Stimulated activated naive B cell treated with anti-CD40 and anti-IgM and Interleukin-4, amounts not matched to agents 10 μg/mL and 1 μg/mL and 100 μg/mL, for 72 hours (primary cell): ENCODE results near the gene CCZ1.
"Not testable (repeated sequence)": the region's sequence is repeated elsewhere in the genome, so short reads cannot be mapped to it uniquely, and the experiment has no call there.

ENCODE experiments used
- ATAC-seq, 2 donors: fragments of 150-1000 bp; cut with Tn5 transposase; replicated peaks; 2 replicates each; pipeline ENCODE4 v1.10.0; 2021; ENCODE audit warnings: moderate library complexity in 1 of 2
- DNase-seq: peaks from one replicate; pipeline ENCODE4 v3.0.0; 2021
- H3K27ac Mint-ChIP-seq: one replicate; pipeline ENCODE4 v1.8.0; 2022; ENCODE audit warnings: mild to moderate bottlenecking, mixed read lengths
- H3K27me3 Mint-ChIP-seq, 2 donors: one replicate each; pipeline ENCODE4 v1.8.0; 2022; ENCODE audit warnings: mixed read lengths in 2 of 2
- H3K36me3 Mint-ChIP-seq, 2 donors: one replicate each; pipeline ENCODE4 v1.8.0; 2022; ENCODE audit warnings: mixed read lengths in 2 of 2, mild to moderate bottlenecking in 1 of 2
- H3K4me1 Mint-ChIP-seq, 2 donors: one replicate each; pipeline ENCODE4 v1.8.0; 2022; ENCODE audit warnings: mixed read lengths in 2 of 2, mild to moderate bottlenecking in 1 of 2
- H3K4me3 Mint-ChIP-seq, 2 donors: one replicate each; pipeline ENCODE4 v1.8.0; 2022; ENCODE audit warnings: mild to moderate bottlenecking in 2 of 2, mixed read lengths in 2 of 2, moderate library complexity in 1 of 2
- H3K9me3 Mint-ChIP-seq, 2 donors: one replicate each; pipeline ENCODE4 v1.8.0; 2022; ENCODE audit warnings: mixed read lengths in 2 of 2, mild to moderate bottlenecking in 1 of 2

Gene CCZ1

GRCh38 chr7:5884431-5884830, 14.1 kb upstream of the CCZ1 start:
- H3K4me1 Mint-ChIP-seq, DNase-seq, H3K4me3 Mint-ChIP-seq, H3K36me3 Mint-ChIP-seq, ATAC-seq, H3K27me3 Mint-ChIP-seq, H3K9me3 Mint-ChIP-seq, H3K27ac Mint-ChIP-seq: not testable (repeated sequence)

- H3K27me3 Mint-ChIP-seq, H3K9me3 Mint-ChIP-seq, ATAC-seq, H3K27ac Mint-ChIP-seq, H3K36me3 Mint-ChIP-seq, H3K4me3 Mint-ChIP-seq, H3K4me1 Mint-ChIP-seq, DNase-seq: not testable (repeated sequence)
Observed at GRCh38 chr7:5888021-5888420, 10.5 kb upstream of the CCZ1 start.

- DNase-seq, H3K4me1 Mint-ChIP-seq, ATAC-seq, H3K27ac Mint-ChIP-seq, H3K36me3 Mint-ChIP-seq, H3K4me3 Mint-ChIP-seq, H3K27me3 Mint-ChIP-seq, H3K9me3 Mint-ChIP-seq: not testable (repeated sequence)
Observed at GRCh38 chr7:5890244-5890643, 8.3 kb upstream of the CCZ1 start.

GRCh38 chr7:5892498-5892897, 6.0 kb upstream of the CCZ1 start:
- Mint-ChIP-seq H3K36me3 (no peaks in the 10 kb centered on the region), H3K4me1 (no peaks in the 10 kb centered on the region), H3K27ac (no peak overlapping the region), H3K27me3 (peaks cover 0 to 4% of the 10 kb centered on the region in 2 donors), H3K9me3 (no peaks in the 10 kb centered on the region), H3K4me3 (no peak overlapping the region)
- DNase-seq (no peak), ATAC-seq (no peak)

- H3K27ac Mint-ChIP-seq = not testable (repeated sequence)
Observed at GRCh38 chr7:5897369-5897919, 1.1 kb upstream of the CCZ1 start.

GRCh38 chr7:5903002-5903401, 4.5 kb downstream of the CCZ1 start:
- not testable (repeated sequence) for DNase-seq, H3K4me3 Mint-ChIP-seq, ATAC-seq, H3K4me1 Mint-ChIP-seq, H3K9me3 Mint-ChIP-seq, H3K27me3 Mint-ChIP-seq, H3K27ac Mint-ChIP-seq
- peaks cover 9 to 11% of the 10 kb centered on the region in 2 donors for H3K36me3 Mint-ChIP-seq

More at GRCh38 chr7:5897369-5897919, 1.1 kb upstream of the CCZ1 start:
- not testable (repeated sequence) for ATAC-seq, DNase-seq, H3K4me1 Mint-ChIP-seq, H3K9me3 Mint-ChIP-seq, H3K27me3 Mint-ChIP-seq, H3K36me3 Mint-ChIP-seq
- H3K4me3 Mint-ChIP-seq = peak overlapping the region in 1 of 2 donors; percentile 56

- not testable (repeated sequence) for DNase-seq, ATAC-seq, H3K4me3 Mint-ChIP-seq, H3K27me3 Mint-ChIP-seq, H3K9me3 Mint-ChIP-seq, H3K27ac Mint-ChIP-seq, H3K4me1 Mint-ChIP-seq
- H3K36me3 Mint-ChIP-seq = peaks cover 9 to 11% of the 10 kb centered on the region in 2 donors
Observed at GRCh38 chr7:5904726-5905125, 6.2 kb downstream of the CCZ1 start.

GRCh38 chr7:5908835-5909234, 10.3 kb downstream of the CCZ1 start:
- not testable (repeated sequence) for H3K27me3 Mint-ChIP-seq, H3K4me1 Mint-ChIP-seq, H3K9me3 Mint-ChIP-seq, ATAC-seq, H3K4me3 Mint-ChIP-seq, DNase-seq, H3K27ac Mint-ChIP-seq
- H3K36me3 Mint-ChIP-seq = peaks cover 7 to 11% of the 10 kb centered on the region in 2 donors

GRCh38 chr7:5916529-5916928, 18.0 kb downstream of the CCZ1 start:
- DNase-seq, ATAC-seq, H3K36me3 Mint-ChIP-seq, H3K4me1 Mint-ChIP-seq, H3K4me3 Mint-ChIP-seq, H3K9me3 Mint-ChIP-seq, H3K27me3 Mint-ChIP-seq: not testable (repeated sequence)
- H3K27ac Mint-ChIP-seq = peak overlapping the region; percentile 21

GRCh38 chr7:5924180-5924579, 25.6 kb downstream of the CCZ1 start:
- H3K4me1 Mint-ChIP-seq, H3K36me3 Mint-ChIP-seq, H3K27me3 Mint-ChIP-seq, H3K27ac Mint-ChIP-seq, DNase-seq, H3K4me3 Mint-ChIP-seq, H3K9me3 Mint-ChIP-seq, ATAC-seq: not testable (repeated sequence)

- not testable (repeated sequence) for DNase-seq, H3K4me3 Mint-ChIP-seq, H3K4me1 Mint-ChIP-seq, H3K36me3 Mint-ChIP-seq, H3K9me3 Mint-ChIP-seq, H3K27me3 Mint-ChIP-seq, H3K27ac Mint-ChIP-seq, ATAC-seq
Observed at GRCh38 chr7:5924630-5925029, 26.1 kb downstream of the CCZ1 start.

GRCh38 chr7:5926263-5926870, 27.8 kb downstream of the CCZ1 start:
- not testable (repeated sequence) for H3K27ac Mint-ChIP-seq, H3K27me3 Mint-ChIP-seq, DNase-seq, H3K4me3 Mint-ChIP-seq, H3K9me3 Mint-ChIP-seq, ATAC-seq, H3K4me1 Mint-ChIP-seq
- H3K36me3 Mint-ChIP-seq = peaks cover 5 to 10% of the 10 kb centered on the region in 2 donors

- not testable (repeated sequence) for H3K27me3 Mint-ChIP-seq, H3K27ac Mint-ChIP-seq, H3K4me3 Mint-ChIP-seq, DNase-seq, H3K9me3 Mint-ChIP-seq, ATAC-seq, H3K4me1 Mint-ChIP-seq
- peaks cover 10 to 11% of the 10 kb centered on the region in 2 donors for H3K36me3 Mint-ChIP-seq
Observed at GRCh38 chr7:5930290-5930689, 31.8 kb downstream of the CCZ1 start.

GRCh38 chr7:5931250-5931649, 32.7 kb downstream of the CCZ1 start:
- not testable (repeated sequence) for H3K4me1 Mint-ChIP-seq, H3K27ac Mint-ChIP-seq, DNase-seq, ATAC-seq, H3K4me3 Mint-ChIP-seq, H3K9me3 Mint-ChIP-seq, H3K27me3 Mint-ChIP-seq
- H3K36me3 Mint-ChIP-seq = peaks cover 10 to 11% of the 10 kb centered on the region in 2 donors

GRCh38 chr7:5931905-5932644, 33.5 kb downstream of the CCZ1 start:
- not testable (repeated sequence) for H3K27me3 Mint-ChIP-seq, H3K27ac Mint-ChIP-seq, H3K36me3 Mint-ChIP-seq, H3K4me1 Mint-ChIP-seq, DNase-seq, H3K9me3 Mint-ChIP-seq, H3K4me3 Mint-ChIP-seq
- ATAC-seq = peak in 1 of 2 donors; percentile 29
